HG03571 (cell line): ENCODE results near the gene TMEM18.

Source experiments
- ATAC-seq: cut with Tn5 transposase; IDR thresholded peaks from one replicate; pipeline ENCODE4 v1.9.1; 2021; ENCODE audit not compliant: unreplicated experiment

Gene TMEM18

GRCh38 chr2:653645-654425 is 23.4 kb downstream of the TMEM18 start:
- no peak for ATAC-seq

GRCh38 chr2:652881-653480 is 24.2 kb downstream of the TMEM18 start:
- no peak for ATAC-seq

GRCh38 chr2:651951-652373 is 25.2 kb downstream of the TMEM18 start:
- no peak for ATAC-seq

DNA sequence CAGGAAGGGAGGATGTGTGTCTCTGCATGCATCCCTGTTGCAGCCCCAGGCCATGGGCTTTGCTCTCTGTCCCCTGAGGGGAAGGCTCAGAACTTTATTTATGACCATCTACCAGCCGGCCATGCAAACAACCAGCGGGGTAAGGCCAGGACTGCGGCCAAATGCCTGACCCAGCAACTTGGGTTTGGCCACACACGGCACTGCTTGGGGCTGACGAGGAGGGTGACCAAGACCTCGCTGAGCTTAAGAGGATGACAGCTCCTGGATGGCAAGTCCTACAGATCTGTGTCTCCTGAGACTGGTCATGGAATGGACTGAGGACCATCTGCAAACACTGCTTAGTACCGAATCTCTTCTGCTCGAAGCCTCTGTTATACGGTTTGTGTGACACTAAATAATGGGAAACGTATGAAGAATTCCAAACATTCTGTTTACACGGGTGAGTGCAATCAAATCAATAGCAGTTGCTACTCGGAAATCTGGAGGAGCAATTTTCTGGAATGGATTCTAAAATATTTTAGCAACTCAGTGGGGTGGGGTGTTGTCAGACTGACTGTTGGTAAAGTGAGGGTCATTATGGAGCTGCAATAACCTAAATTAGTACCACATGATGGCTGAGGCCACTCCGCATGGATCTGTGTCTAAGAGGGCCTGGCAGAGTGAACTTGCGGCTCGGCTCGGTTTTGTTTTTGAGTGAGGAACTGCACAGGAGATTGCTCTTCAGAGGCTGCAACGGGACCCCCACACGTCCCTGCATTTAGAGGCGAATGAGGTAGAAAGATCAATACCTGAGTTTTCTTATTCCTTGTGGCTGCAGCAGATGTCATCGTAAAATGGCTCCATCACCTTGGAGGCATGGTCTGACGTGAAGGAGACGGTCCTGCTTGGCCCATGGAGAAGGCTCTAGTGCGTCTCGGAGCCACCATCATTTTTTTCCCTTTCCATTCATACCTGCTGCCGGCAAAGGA is 26.6 kb downstream of the TMEM18 start:
- ATAC-seq, result no peak

- no peak for ATAC-seq
These were observed 27.5 kb downstream of the TMEM18 start for GRCh38 chr2:649426-650342.

GRCh38 chr2:648476-649424 is 28.5 kb downstream of the TMEM18 start:
- no peak for ATAC-seq

GRCh38 chr2:647691-648231 is 29.4 kb downstream of the TMEM18 start:
- no peak for ATAC-seq

GRCh38 chr2:647003-647560 is 30.1 kb downstream of the TMEM18 start:
- ATAC-seq, result no peak

GRCh38 chr2:644871-645270 is 32.3 kb downstream of the TMEM18 start:
- ATAC-seq, result no peak

DNA sequence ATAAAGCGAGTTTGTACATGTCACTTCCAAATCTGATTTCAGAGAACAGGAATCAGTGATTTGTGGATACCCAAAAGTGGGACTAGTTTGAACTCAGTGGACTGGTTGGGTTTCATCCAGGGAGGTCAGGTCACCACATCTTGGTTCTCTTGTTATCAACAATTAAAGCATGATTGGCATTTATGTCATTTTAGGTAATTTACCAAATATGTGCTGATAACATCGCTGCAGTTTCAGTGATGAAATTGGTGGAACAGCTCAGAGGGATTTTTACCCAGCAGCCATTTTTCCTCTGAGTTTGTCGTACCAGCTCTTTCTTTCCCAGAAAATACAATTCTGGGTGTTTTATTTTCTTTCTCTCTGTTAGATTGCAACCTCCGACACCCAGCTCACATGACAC is 33.4 kb downstream of the TMEM18 start:
- ATAC-seq, result no peak

GRCh38 chr2:643334-643733 is 33.9 kb downstream of the TMEM18 start:
- ATAC-seq, result no peak

GRCh38 chr2:641872-642815 is 35.1 kb downstream of the TMEM18 start:
- ATAC-seq, result no peak

GRCh38 chr2:641164-641871 is 35.9 kb downstream of the TMEM18 start:
- no peak for ATAC-seq

GRCh38 chr2:639703-640102 is 37.5 kb downstream of the TMEM18 start:
- ATAC-seq, result no peak

DNA sequence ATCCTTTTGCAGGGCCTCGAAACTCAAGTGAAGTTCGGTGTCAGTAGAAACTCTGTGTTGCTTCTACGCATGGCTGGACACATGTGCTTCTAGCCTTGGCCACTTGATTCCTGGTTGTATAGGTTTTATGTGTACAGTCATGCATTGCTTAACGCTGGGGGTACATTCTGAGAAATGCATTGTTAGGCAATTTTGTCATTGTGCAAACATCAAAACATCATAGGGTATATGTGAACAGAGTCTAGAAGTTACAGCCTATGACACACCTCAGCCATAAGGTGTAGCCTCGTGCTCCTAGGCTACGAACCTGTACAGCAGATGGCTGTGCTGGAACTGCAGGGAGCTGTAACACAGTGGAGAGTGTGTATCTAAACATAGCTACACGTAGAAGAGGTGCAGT is 39.4 kb downstream of the TMEM18 start:
- ATAC-seq, result no peak

DNA sequence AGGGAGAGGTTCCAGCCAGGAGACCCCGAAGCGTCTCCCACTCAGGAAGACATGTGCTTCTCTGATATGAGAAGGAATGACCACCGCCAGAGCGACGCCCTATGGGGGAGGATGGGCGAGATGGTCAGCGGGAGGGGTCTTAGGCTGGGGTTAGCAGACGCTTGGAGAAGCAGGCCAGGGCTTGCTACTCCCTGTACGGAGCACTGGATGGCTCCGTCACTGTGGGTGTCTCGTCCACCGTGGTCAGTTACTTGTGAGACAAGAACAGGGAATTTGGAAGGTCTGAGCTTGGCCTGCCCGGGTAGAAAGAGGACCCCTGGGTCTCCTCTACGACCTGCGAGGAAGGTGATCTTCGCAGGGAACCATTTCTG is 39.8 kb downstream of the TMEM18 start:
- no peak for ATAC-seq
